ENCODE measurements around the gene C1orf87. TPM values are rescaled to one million over a fixed set of nuclear protein-coding genes. Genes with fewer than 3 reads are reported as not detected.

C1orf87 gene
- total and polyA plus RNA-seq, 5 donors, result not detected

- ATAC-seq, result no peak
- no peaks in the 10 kb centered on the region for H3K9me3 ChIP-seq (ENCODE audit: control insufficient read depth, low read length)
- 32% methylated on average over 1 of the region's 1 CpG for WGBS
- H3K27ac ChIP-seq (ENCODE audit: low read length), result no peak overlapping the region
- no peak for DNase-seq
- H3K4me1 ChIP-seq (ENCODE audit: control insufficient read depth, insufficient read depth, low read length), result no peaks in the 10 kb centered on the region
- intact Hi-C loops (cut with DNase I), result loop anchor here (2.0 to 5.0 kb wide), 4 partner anchors 63 to 68 kb away; no protein-coding TSS in a partner anchor
- no peaks in the 10 kb centered on the region for H3K27me3 ChIP-seq (ENCODE audit: control insufficient read depth, insufficient read depth)
- no peak overlapping the region for H3K4me3 ChIP-seq (ENCODE audit: low read length)
These were observed 127.8 kb downstream of the C1orf87 start for GRCh38 chr1:59945790-59946189.

Other genes starting within 250 kb of the C1orf87 start
- gene CYP2J2, start 147.0 kb downstream of the C1orf87 start, total RNA-seq, result 100 to 1,000 TPM in 1 of 4 donors, 10 to 100 TPM in 3; 50.5 to 112 (median 63.4) TPM
- gene CYP2J2, start 147.0 kb downstream of the C1orf87 start, polyA plus RNA-seq, result 75.3 TPM

Data from right cardiac atrium (tissue), 5 donors.